Ascending aorta (tissue), 2 donors: ENCODE results near the gene UMAD1. TPM values are rescaled to one million over a fixed set of nuclear protein-coding genes. Genes with fewer than 3 reads are reported as not detected.
A peak's percentile ranks its signal among the peaks of the same experiment; 100 is the strongest.

Experiments
- DNase-seq, 2 donors: peaks; one replicate each; pipeline ENCODE4 v3.0.0-alpha.2; 2019; ENCODE audit warnings: low spot score in 2 of 2
- H3K27ac ChIP-seq, 2 donors: fragments of 200-600 bp; sonication (generic); one replicate each; pipeline ENCODE4 v1.5.1; 2016 to 2017; ENCODE audit warnings: mild to moderate bottlenecking in 1 of 2
- H3K27me3 ChIP-seq: fragments of 200-600 bp; sonication (generic); one replicate; pipeline ENCODE4 v1.5.1; 2017
- H3K36me3 ChIP-seq, 2 donors: fragments of 200-600 bp; sonication (generic); one replicate each; pipeline ENCODE4 v1.5.1; 2016
- H3K4me1 ChIP-seq, 2 donors: fragments of 200-600 bp; sonication (generic); one replicate each; pipeline ENCODE4 v1.5.1; 2016 to 2017; ENCODE audit warnings: mild to moderate bottlenecking in 1 of 2
- H3K4me3 ChIP-seq, 2 donors: fragments of 200-600 bp; sonication (generic); one replicate each; pipeline ENCODE4 v1.5.1; 2016 to 2017; ENCODE audit warnings: mild to moderate bottlenecking in 1 of 2
- H3K9me3 ChIP-seq, 2 donors: fragments of 200-600 bp; sonication (generic); one replicate each; pipeline ENCODE4 v1.5.1; 2016
- CTCF ChIP-seq, 3 experiments: fragments of 200-600 bp in 2 of 3; fragments of 450-650 bp in 1 of 3; sonication (generic) in 2 of 3; IDR thresholded peaks; one replicate each; pipeline ENCODE4 v1.5.1; 2016 to 2019; ENCODE audit warnings: antibody characterized with exemption in 3 of 3, mild to moderate bottlenecking in 1 of 3, moderate library complexity in 1 of 3
- intact Hi-C: fragments of 100-400 bp; cut with DNase I; formaldehyde crosslinking; loops from one replicate; pipeline ENCODE4 v1.15.1; 2023
- total RNA-seq: library from RNA; depleted of rRNA; stranded (reverse); fragments of >200 nt; gene quantifications from one replicate; pipeline ENCODE4 v1.1.0, GENCODE V29; 2016

UMAD1 gene
- total RNA-seq, 1 donor from 2014 or later: 17.7 TPM

- no peaks in the 10 kb centered on the region for H3K27me3 ChIP-seq
- no peaks in the 10 kb centered on the region for H3K9me3 ChIP-seq
- H3K36me3 ChIP-seq: no peaks in the 10 kb centered on the region
- H3K4me3 ChIP-seq: no peak overlapping the region
- H3K4me1 ChIP-seq: no peaks in the 10 kb centered on the region
- no peak overlapping the region for H3K27ac ChIP-seq
- TF ChIP-seq CTCF (IDR thresholded peaks at IDR 0.05): no peak
- intact Hi-C loops: no loop called here
- DNase-seq: no peak
Observed at GRCh38 chr7:7861211-7861633, 220.7 kb downstream of the UMAD1 start.

GRCh38 chr7:7862393-7862792, 221.8 kb downstream of the UMAD1 start:
- Histone ChIP-seq H3K9me3 (no peaks in the 10 kb centered on the region), H3K4me1 (no peaks in the 10 kb centered on the region), H3K27ac (no peak overlapping the region), H3K36me3 (no peaks in the 10 kb centered on the region), H3K4me3 (no peak overlapping the region), H3K27me3 (no peaks in the 10 kb centered on the region)
- intact Hi-C loops: no loop called here
- no peak for DNase-seq
- TF ChIP-seq CTCF (IDR thresholded peaks at IDR 0.05): no peak

- Histone ChIP-seq H3K27me3 (no peaks in the 10 kb centered on the region), H3K4me1 (no peaks in the 10 kb centered on the region), H3K4me3 (no peak overlapping the region), H3K27ac (no peak overlapping the region), H3K9me3 (no peaks in the 10 kb centered on the region), H3K36me3 (no peaks in the 10 kb centered on the region)
- intact Hi-C loops: no loop called here
- DNase-seq: peak in 1 of 2 donors; percentile 62
- no peak for TF ChIP-seq CTCF (IDR thresholded peaks at IDR 0.05)
Observed at GRCh38 chr7:7867846-7868571, 227.5 kb downstream of the UMAD1 start.

- intact Hi-C loops: no loop called here
- Histone ChIP-seq H3K4me3 (no peak overlapping the region), H3K4me1 (no peaks in the 10 kb centered on the region), H3K27ac (no peak overlapping the region), H3K9me3 (no peaks in the 10 kb centered on the region), H3K27me3 (no peaks in the 10 kb centered on the region), H3K36me3 (no peaks in the 10 kb centered on the region)
- no peak for TF ChIP-seq CTCF (IDR thresholded peaks at IDR 0.05)
- no peak for DNase-seq
Observed at GRCh38 chr7:7868572-7868899, 228.0 kb downstream of the UMAD1 start.

GRCh38 chr7:7869036-7869435, 228.5 kb downstream of the UMAD1 start:
- no peaks in the 10 kb centered on the region for H3K27me3 ChIP-seq
- no peak overlapping the region for H3K27ac ChIP-seq
- intact Hi-C loops: no loop called here
- H3K4me1 ChIP-seq: no peaks in the 10 kb centered on the region
- H3K9me3 ChIP-seq: peaks cover 0 to 4% of the 10 kb centered on the region in 2 donors
- DNase-seq: no peak
- no peaks in the 10 kb centered on the region for H3K36me3 ChIP-seq
- no peak for TF ChIP-seq CTCF (IDR thresholded peaks at IDR 0.05)
- no peak overlapping the region for H3K4me3 ChIP-seq

- Histone ChIP-seq H3K27ac (no peak overlapping the region), H3K9me3 (peaks cover 0 to 7% of the 10 kb centered on the region in 2 donors), H3K4me3 (no peak overlapping the region), H3K27me3 (no peaks in the 10 kb centered on the region), H3K4me1 (no peaks in the 10 kb centered on the region), H3K36me3 (no peaks in the 10 kb centered on the region)
- intact Hi-C loops: no loop called here
- no peak for TF ChIP-seq CTCF (IDR thresholded peaks at IDR 0.05)
- DNase-seq: no peak
Observed at GRCh38 chr7:7869651-7870050, 229.1 kb downstream of the UMAD1 start.
